KMS-11 (cell line): ENCODE results near the gene CHTF18.
"Not testable (repeated sequence)": the region's sequence is repeated elsewhere in the genome, so short reads cannot be mapped to it uniquely, and the experiment has no call there.

Source experiments
- H2AFZ ChIP-seq: fragments of 200-600 bp; sonication (generic); 2 replicates; pipeline ENCODE4 v1.6.1; 2016; ENCODE audit warnings: antibody characterized with exemption, mixed run types, low read depth
- H3K27ac ChIP-seq: fragments of 200-600 bp; sonication (generic); 2 replicates; pipeline ENCODE4 v1.6.1; 2016; ENCODE audit warnings: mild to moderate bottlenecking, mixed run types
- H3K27me3 ChIP-seq: fragments of 200-600 bp; sonication (generic); 2 replicates; pipeline ENCODE4 v1.6.1; 2017; ENCODE audit warnings: mild to moderate bottlenecking, low read depth, mixed run types, moderate library complexity; ENCODE audit not compliant: insufficient read depth
- H3K36me3 ChIP-seq: fragments of 200-600 bp; sonication (generic); 2 replicates; pipeline ENCODE4 v1.6.1; 2017; ENCODE audit warnings: mild to moderate bottlenecking, mixed run types; ENCODE audit not compliant: insufficient read depth
- H3K4me1 ChIP-seq: fragments of 200-600 bp; sonication (generic); 2 replicates; pipeline ENCODE4 v1.6.1; 2016; ENCODE audit warnings: mild to moderate bottlenecking, low read depth, mixed run types; ENCODE audit not compliant: poor library complexity, severe bottlenecking
- H3K4me2 ChIP-seq: fragments of 200-600 bp; sonication (generic); 2 replicates; pipeline ENCODE4 v1.7.0; 2016; ENCODE audit warnings: mild to moderate bottlenecking, mixed run types
- H3K4me3 ChIP-seq: fragments of 200-600 bp; sonication (generic); IDR thresholded peaks from 2 replicates; pipeline ENCODE4 v1.6.1; 2017; ENCODE audit warnings: low read depth, low read length, mixed read lengths; ENCODE audit not compliant: insufficient read depth
- H3K79me2 ChIP-seq: fragments of 200-600 bp; sonication (generic); 2 replicates; pipeline ENCODE4 v1.6.1; 2016; ENCODE audit warnings: low read depth, mixed run types; ENCODE audit not compliant: insufficient read depth
- H3K9ac ChIP-seq: fragments of 200-600 bp; sonication (generic); 2 replicates; pipeline ENCODE4 v1.6.1; 2016; ENCODE audit warnings: mild to moderate bottlenecking, mixed run types
- H4K20me1 ChIP-seq: fragments of 200-600 bp; sonication (generic); 2 replicates; pipeline ENCODE4 v1.6.1; 2016; ENCODE audit warnings: mild to moderate bottlenecking, mixed run types; ENCODE audit not compliant: insufficient read depth
- CTCF ChIP-seq: fragments of 200-600 bp; sonication (generic); conservative IDR thresholded peaks from 2 replicates; pipeline ENCODE4 v1.6.1; 2017; ENCODE audit warnings: low read depth, mild to moderate bottlenecking, antibody characterized with exemption, low read length, moderate library complexity, mixed read lengths

Gene CHTF18

GRCh38 chr16:832652-833336, 44.4 kb downstream of the CHTF18 start:
- H3K4me3 ChIP-seq: no peak overlapping the region
- H4K20me1 ChIP-seq: no peaks in the 10 kb centered on the region
- no peaks in the 10 kb centered on the region for H3K79me2 ChIP-seq
- H2AFZ ChIP-seq: no peak overlapping the region
- H3K27me3 ChIP-seq: peaks cover 96% of the 10 kb centered on the region
- H3K9ac ChIP-seq: no peak overlapping the region
- H3K36me3 ChIP-seq: no peaks in the 10 kb centered on the region
- no peak overlapping the region for H3K27ac ChIP-seq
- no peak overlapping the region for H3K4me2 ChIP-seq
- H3K4me1 ChIP-seq: no peaks in the 10 kb centered on the region
- TF ChIP-seq CTCF: no peak

GRCh38 chr16:833411-833810, 45.0 kb downstream of the CHTF18 start:
- no peak for TF ChIP-seq CTCF
- H3K4me2 ChIP-seq: no peak overlapping the region
- peaks cover 96% of the 10 kb centered on the region for H3K27me3 ChIP-seq
- H4K20me1 ChIP-seq: no peaks in the 10 kb centered on the region
- H3K9ac ChIP-seq: no peak overlapping the region
- no peak overlapping the region for H2AFZ ChIP-seq
- no peak overlapping the region for H3K4me3 ChIP-seq
- no peaks in the 10 kb centered on the region for H3K4me1 ChIP-seq
- no peaks in the 10 kb centered on the region for H3K36me3 ChIP-seq
- H3K79me2 ChIP-seq: no peaks in the 10 kb centered on the region
- H3K27ac ChIP-seq: no peak overlapping the region

- no peaks in the 10 kb centered on the region for H3K79me2 ChIP-seq
- no peak overlapping the region for H3K4me2 ChIP-seq
- H4K20me1 ChIP-seq: no peaks in the 10 kb centered on the region
- no peak overlapping the region for H2AFZ ChIP-seq
- no peak overlapping the region for H3K4me3 ChIP-seq
- H3K27ac ChIP-seq: no peak overlapping the region
- H3K9ac ChIP-seq: no peak overlapping the region
- peaks cover 91% of the 10 kb centered on the region for H3K27me3 ChIP-seq
- H3K4me1 ChIP-seq: no peaks in the 10 kb centered on the region
- TF ChIP-seq CTCF: no peak
- no peaks in the 10 kb centered on the region for H3K36me3 ChIP-seq
These were observed 47.0 kb downstream of the CHTF18 start for GRCh38 chr16:835373-835772.

- Histone ChIP-seq H4K20me1 (no peaks in the 10 kb centered on the region), H2AFZ (no peak overlapping the region), H3K36me3 (no peaks in the 10 kb centered on the region), H3K4me2 (no peak overlapping the region), H3K27ac (no peak overlapping the region), H3K4me1 (no peaks in the 10 kb centered on the region), H3K27me3 (peaks cover 83% of the 10 kb centered on the region), H3K9ac (no peak overlapping the region), H3K79me2 (no peaks in the 10 kb centered on the region), H3K4me3 (no peak overlapping the region)
- no peak for TF ChIP-seq CTCF
These were observed 47.8 kb downstream of the CHTF18 start for GRCh38 chr16:836221-836620.

- H3K36me3 ChIP-seq, H2AFZ ChIP-seq, H3K27ac ChIP-seq, H3K4me1 ChIP-seq, H3K4me3 ChIP-seq, H4K20me1 ChIP-seq, H3K9ac ChIP-seq, H3K4me2 ChIP-seq, H3K79me2 ChIP-seq: not testable (repeated sequence)
- H3K27me3 ChIP-seq: peaks cover 83% of the 10 kb centered on the region
These were observed 48.4 kb downstream of the CHTF18 start for GRCh38 chr16:836822-837221.
